ENCODE data around the gene RBPJL.

- TF ChIP-seq, protein P1, sequence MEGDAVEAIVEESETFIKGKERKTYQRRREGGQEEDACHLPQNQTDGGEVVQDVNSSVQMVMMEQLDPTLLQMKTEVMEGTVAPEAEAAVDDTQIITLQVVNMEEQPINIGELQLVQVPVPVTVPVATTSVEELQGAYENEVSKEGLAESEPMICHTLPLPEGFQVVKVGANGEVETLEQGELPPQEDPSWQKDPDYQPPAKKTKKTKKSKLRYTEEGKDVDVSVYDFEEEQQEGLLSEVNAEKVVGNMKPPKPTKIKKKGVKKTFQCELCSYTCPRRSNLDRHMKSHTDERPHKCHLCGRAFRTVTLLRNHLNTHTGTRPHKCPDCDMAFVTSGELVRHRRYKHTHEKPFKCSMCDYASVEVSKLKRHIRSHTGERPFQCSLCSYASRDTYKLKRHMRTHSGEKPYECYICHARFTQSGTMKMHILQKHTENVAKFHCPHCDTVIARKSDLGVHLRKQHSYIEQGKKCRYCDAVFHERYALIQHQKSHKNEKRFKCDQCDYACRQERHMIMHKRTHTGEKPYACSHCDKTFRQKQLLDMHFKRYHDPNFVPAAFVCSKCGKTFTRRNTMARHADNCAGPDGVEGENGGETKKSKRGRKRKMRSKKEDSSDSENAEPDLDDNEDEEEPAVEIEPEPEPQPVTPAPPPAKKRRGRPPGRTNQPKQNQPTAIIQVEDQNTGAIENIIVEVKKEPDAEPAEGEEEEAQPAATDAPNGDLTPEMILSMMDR (IDR thresholded peaks at IDR 0.05), result no peak
- TF ChIP-seq POLR2A (IDR thresholded peaks at IDR 0.05), result no peak
Observed at GRCh38 chr20:45299786-45300185, 6.9 kb upstream of the RBPJL start.
